Astrocyte of the cerebellum (primary cell): ENCODE data around the gene RTN4IP1.
A peak's percentile ranks its signal among the peaks of the same experiment; 100 is the strongest.

Experiments used
- DNase-seq: peaks from one replicate; pipeline ENCODE4 v3.0.0-alpha.2; 2011; ENCODE audit warnings: low read depth
- H3K4me3 ChIP-seq: 2 replicates; pipeline ENCODE4 v1.5.1; 2011; ENCODE audit warnings: mild to moderate bottlenecking, low read depth, low read length, moderate library complexity
- in situ Hi-C: cut with HindIII; loops from 2 replicates; pipeline ENCODE4 v1.10.0; 2017; ENCODE audit warnings: low sequenced_read_pairs
- TF ChIP-seq, protein P1 (sequence below): IDR thresholded peaks from 2 replicates; pipeline ENCODE4 v1.5.1; 2012; ENCODE audit warnings: low read length, low read depth, moderate library complexity, mild to moderate bottlenecking; ENCODE audit errors: missing control alignments

RTN4IP1 gene

DNA sequence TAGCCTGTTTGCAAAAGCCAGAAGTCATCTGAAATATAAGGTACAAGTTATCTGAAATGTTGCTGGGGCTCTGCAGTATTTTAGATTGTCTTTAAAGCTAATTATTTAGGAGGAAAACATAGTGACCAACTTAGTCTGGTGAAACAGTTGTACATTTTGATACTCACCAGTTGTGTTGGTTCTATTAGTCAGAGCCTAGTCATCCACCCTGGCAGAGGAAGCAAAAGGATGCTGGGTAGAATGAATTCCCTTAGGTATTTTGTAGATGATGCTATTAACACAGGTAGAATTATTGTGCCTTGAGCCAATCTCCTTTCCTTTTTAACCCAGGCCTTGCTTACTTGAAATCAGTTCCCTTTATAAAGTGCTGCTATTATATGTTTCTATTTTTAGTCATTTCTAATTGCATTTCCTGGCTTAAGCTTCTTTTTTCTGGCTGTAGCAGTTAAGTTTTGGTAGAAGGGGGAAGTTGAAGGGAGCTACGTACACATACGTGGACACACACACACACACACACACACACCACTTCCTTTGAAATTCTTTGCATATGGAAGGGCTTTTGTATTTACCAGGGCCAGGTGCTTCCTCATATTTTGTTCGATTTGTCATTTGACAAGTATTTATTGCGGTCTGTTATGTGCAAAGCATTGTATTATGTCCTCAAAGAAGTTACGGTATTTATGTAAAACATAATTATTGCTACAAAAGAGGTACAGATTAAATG is 82.4 kb downstream of the RTN4IP1 start:
- no peak overlapping the region for H3K4me3 ChIP-seq
- in situ Hi-C loops, result no loop called here
- peak; percentile 49 for DNase-seq
- TF ChIP-seq, protein P1, sequence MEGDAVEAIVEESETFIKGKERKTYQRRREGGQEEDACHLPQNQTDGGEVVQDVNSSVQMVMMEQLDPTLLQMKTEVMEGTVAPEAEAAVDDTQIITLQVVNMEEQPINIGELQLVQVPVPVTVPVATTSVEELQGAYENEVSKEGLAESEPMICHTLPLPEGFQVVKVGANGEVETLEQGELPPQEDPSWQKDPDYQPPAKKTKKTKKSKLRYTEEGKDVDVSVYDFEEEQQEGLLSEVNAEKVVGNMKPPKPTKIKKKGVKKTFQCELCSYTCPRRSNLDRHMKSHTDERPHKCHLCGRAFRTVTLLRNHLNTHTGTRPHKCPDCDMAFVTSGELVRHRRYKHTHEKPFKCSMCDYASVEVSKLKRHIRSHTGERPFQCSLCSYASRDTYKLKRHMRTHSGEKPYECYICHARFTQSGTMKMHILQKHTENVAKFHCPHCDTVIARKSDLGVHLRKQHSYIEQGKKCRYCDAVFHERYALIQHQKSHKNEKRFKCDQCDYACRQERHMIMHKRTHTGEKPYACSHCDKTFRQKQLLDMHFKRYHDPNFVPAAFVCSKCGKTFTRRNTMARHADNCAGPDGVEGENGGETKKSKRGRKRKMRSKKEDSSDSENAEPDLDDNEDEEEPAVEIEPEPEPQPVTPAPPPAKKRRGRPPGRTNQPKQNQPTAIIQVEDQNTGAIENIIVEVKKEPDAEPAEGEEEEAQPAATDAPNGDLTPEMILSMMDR, result no peak

DNA sequence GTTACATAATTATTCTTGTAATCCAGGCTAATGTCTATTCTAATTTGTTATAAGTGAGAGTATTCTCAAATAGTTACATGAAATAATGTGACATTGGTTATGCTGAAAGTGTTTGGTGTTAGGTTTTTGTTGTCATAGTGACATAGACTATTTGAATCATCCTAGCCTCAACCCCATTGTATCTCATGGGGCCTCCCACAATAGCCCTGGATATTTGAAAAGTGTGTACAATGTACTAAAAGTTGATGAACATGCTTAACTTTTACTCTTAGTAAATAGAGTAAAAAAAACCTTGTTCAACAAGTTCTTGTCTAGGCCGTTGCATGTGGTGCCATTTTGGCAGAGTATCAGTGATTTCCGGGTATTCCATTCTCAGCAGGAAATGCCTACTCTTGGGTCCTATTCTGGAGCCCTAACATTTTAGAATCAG is 83.0 kb downstream of the RTN4IP1 start:
- TF ChIP-seq, protein P1, result no peak
- DNase-seq, result no peak
- no peak overlapping the region for H3K4me3 ChIP-seq

DNA sequence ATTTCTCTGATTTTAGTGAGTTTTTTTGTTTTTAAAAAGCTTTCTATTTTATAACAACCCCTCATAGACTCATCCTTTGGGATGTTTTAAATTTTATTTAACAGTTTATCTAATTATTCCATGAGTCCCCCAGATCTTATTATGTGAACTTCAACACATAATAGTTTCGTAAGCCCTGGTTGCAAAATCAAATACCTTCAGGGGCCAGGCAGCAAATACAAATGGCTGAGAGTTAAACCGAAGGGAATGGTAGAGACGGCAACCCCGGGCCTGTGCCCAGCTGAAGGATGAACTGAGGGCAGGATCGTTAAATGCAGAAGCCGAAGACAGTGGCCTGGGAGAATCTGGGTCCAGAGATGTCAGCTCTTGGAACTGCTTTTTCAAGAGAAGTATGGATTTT is 88.4 kb downstream of the RTN4IP1 start:
- DNase-seq, result no peak
- no peak overlapping the region for H3K4me3 ChIP-seq
- TF ChIP-seq, protein P1, result no peak
- in situ Hi-C loops, result no loop called here

More for the DNA sequence above, 83.0 kb downstream of the RTN4IP1 start:
- in situ Hi-C loops, result no loop called here

DNA sequence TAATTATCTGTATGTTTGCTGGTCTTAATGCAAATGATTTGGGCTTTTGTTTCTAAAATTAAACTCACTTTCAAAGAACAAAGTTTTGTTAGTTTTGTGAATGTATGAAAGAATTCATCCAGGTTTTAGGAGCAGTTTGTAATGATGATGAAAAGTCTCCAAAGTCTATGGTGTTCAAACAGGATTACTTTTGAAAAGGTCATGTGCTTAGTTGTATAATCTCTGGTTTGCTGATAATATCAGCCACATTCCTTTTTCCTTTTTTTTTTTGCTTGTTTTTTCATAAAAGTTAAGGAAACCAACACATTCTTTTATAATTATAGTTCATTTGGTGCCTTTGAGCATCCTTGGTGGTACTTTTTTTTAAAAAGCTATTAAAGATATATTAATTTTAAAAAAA is 88.9 kb downstream of the RTN4IP1 start:
- no peak overlapping the region for H3K4me3 ChIP-seq
- TF ChIP-seq, protein P1, result no peak
- in situ Hi-C loops, result no loop called here

DNA sequence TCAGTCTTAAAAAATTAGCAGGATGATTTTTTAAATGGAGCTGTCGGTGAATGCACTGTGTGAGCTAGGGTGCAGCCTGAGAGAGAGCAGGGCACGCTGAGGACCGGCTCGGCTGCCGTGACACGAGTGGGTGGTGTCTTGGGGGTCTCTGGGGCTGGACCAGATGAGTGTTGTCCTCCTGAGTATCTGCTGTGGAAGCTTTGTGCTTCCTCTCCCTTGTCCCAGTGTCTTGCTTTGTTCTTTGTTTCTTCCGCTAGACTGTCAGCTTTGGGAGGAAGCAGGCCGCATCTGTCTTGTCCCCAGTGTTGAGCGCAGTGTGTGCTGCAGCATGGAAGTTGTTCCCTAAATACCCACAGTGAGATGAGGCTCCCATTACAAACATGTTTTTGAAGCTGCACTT is 89.4 kb downstream of the RTN4IP1 start:
- no peak overlapping the region for H3K4me3 ChIP-seq
- in situ Hi-C loops, result no loop called here
- TF ChIP-seq, protein P1, result no peak
- no peak for DNase-seq

More for the DNA sequence above, 88.9 kb downstream of the RTN4IP1 start:
- no peak for DNase-seq

DNA sequence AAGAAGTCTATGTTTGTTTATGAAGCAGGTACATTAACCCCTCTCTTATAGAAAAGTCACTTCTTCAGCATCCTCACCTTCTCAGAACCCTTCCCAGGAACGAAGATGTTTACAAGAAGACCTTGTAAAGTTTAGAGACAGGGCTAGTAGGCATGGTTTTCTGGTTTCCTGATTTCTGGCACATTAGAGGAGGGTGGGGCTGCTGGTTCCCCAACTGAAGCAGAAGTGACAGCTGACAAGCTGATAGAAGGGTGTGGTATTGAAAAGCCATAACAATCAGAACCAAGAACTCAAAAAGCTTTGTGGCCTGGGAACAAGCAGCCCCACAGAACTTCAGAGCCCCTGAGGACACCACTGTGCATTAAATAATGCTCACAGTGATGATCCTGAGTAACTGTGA is 91.2 kb downstream of the RTN4IP1 start:
- H3K4me3 ChIP-seq, result no peak overlapping the region
- TF ChIP-seq, protein P1, result no peak
- no peak for DNase-seq
- in situ Hi-C loops, result no loop called here

DNA sequence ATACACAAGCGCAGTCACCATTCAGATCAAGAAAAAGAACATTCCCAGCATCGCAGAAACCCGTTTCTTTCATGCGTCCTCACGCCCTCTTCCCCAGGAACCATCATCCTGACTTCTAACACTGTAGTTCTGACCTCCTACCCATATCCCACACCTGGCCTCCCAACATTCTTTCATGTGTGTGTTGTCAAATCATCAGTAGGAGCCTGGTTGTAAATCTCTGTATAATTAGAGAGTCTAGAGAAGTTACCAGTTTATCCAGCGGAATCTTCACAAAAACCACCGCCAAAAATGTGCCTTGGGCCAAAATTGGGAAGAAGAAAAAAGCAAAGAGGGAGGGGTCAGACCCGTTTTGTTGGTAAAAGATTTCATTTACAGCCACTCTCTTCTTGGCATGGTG is 91.6 kb downstream of the RTN4IP1 start:
- in situ Hi-C loops, result no loop called here
- no peak for DNase-seq
- H3K4me3 ChIP-seq, result no peak overlapping the region

More for the DNA sequence above, 91.6 kb downstream of the RTN4IP1 start:
- TF ChIP-seq, protein P1, result no peak
